ENCODE results near the gene ZC3H12D. TPM values are rescaled to one million over a fixed set of nuclear protein-coding genes. Genes with fewer than 3 reads are reported as not detected.

Gene ZC3H12D
- total RNA-seq, 1 donor from 2014 or later: 3.0 TPM

GRCh38 chr6:149414821-149415220, 70.0 kb downstream of the ZC3H12D start:
- no peak for DNase-seq (ENCODE audit: low spot score)

DNA sequence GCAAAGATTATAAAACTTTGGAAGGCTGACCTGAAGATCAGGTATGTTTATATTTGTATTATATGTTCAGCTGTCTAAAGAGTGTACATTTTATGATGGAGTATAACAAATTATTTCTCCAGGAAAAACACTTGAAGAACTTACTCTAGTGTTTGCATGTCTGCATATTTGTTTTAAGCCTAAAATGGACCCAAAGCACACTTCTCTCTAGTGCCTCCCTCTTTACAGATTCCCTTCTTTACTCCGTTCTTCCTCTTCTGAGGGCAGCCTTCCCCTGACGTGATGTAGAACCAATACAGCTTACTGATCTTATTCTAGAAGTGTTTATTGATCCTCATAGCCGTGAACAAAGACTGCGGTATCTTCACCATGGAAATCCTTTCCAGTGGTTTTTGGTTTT, 70.8 kb downstream of the ZC3H12D start:
- no peak for DNase-seq (ENCODE audit: low spot score)

GRCh38 chr6:149410557-149410956, 74.3 kb downstream of the ZC3H12D start:
- DNase-seq (ENCODE audit: low spot score): no peak

DNA sequence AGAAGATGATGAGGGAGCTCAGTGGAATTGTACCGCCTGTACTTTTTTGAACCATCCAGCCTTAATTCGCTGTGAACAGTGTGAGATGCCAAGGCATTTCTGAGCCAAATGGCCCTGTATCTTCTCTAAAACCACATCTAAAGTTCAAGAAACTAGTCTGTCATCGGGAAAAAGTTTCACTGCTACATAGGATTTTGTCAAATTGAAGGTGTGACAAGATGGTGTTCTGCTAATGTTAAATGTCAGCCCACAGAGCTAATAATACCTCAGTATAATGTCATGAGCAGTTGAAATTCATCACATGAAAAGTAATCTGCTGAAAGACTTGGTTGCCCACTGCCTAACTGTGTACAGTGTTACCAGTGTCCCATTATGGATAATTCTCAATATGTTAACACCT, 75.2 kb downstream of the ZC3H12D start:
- DNase-seq (ENCODE audit: low spot score): no peak

DNA sequence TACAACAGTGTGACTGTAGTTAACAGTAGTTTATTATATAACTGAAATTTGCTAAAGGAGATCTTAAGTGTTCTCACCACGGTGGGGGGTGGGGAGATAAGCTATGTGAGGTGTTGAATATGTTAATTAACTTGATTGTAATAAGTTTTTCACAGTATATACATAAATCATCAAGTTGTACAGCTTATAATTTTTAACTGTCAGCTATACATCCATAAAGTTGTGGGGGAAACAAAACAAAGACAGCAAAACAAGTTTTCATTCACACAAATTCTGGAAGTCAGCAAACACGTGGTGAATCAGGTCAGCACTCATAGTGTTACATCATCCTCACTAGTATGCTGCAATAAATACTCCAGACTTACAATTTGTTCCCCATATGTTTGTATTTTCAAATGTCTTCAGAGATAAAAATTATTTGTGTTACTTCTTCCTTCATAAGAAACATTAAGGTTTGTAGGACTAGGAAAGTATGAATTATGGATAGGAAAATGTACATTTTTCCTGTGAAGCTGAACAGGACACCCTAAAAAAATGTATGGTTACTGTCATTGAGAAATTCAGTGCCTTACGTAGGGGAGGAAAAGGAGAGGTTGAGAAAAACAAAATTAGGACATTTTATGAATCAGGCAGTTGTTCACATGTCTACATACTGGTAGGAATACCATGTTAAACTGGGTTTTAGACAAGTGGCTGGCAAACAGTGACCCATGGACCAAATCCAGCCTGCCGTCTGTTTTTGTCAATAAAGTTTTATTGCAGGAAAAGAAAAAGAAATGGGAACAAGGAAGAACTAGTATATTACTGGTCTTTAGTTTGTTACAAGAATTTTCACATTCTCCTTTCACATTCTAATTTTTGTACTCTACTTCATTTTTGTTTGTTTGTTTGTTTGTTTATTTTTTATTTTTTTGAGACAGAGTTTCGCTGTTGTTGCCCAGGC, 78.7 kb downstream of the ZC3H12D start:
- DNase-seq (ENCODE audit: low spot score): no peak

DNA sequence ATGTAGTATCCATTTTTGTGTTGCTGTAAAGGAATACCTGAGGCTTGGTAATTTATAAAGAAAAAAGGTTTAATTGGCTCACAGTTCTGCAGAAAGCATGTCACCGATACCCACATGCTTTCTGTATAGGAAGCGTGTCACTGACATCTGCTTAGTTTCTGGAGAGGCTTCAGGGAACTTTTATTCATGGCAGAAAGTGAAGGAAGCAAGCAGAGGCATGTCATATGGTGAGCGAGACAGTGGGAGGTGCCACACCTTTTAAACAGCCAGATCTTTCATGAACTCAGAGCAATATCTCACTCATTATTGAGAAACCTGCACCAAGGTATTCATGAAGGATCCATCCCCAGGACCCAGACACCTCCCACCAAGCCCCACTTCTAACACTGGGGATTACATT, 81.3 kb downstream of the ZC3H12D start:
- DNase-seq (ENCODE audit: low spot score): no peak

DNA sequence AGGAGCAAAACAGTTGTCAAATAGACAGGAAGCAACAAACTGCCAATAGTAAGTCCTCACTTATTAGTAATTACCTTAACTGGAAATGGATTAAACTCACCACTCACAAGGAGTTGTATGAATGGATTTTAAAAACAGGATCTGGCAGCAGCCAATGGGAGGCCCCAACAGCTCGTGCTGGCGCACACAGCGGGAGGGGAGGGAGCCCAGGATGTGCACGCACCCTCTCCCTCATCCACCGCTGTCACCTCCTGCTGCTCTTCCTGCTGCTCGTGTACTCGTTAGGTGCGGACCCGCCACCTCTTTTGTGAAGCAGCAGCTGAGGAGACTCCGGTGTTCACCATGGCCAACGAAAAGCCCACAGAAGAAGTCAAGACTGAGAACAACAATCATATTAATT, 84.8 kb downstream of the ZC3H12D start, which contains the start of gene SUMO4:
Gene SUMO4, plus strand, starts transcription at position 213 of the 400 bp plus-strand sequence. Its CDS starts 130 bp downstream, at position 343.
- no peak for DNase-seq (ENCODE audit: low spot score)

DNA sequence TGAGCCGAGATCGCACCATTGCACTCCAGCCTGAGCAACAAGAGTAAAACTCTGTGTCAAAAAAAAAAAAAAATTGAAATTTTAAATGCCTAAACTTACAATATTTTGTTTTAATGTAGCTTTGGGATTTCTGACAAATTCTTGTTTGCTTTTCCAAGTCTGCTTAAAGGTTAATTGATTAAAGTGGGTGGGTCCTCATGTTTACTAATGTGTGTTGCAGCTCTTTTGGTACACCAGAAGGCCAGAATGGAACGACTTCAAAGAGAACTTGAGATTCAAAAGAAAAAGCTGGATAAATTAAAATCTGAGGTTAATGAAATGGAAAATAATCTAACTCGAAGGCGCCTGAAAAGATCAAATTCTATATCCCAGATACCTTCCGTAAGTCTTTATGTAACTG, 87.4 kb downstream of the ZC3H12D start:
- DNase-seq (ENCODE audit: low spot score): no peak

Other genes starting within 250 kb of the ZC3H12D start
- gene TAB2, start 167.3 kb downstream of the ZC3H12D start, total RNA-seq: 58.3 TPM
- gene SUMO4, start 84.8 kb downstream of the ZC3H12D start, total RNA-seq: 1.2 TPM
- 23.0 TPM for gene PPIL4, start 61.0 kb upstream of the ZC3H12D start, total RNA-seq
- gene GINM1, start 81.4 kb upstream of the ZC3H12D start, total RNA-seq: 53.5 TPM
- 16.5 TPM for gene KATNA1, start 163.7 kb upstream of the ZC3H12D start, total RNA-seq
- 25.7 TPM for gene LATS1, start 233.1 kb upstream of the ZC3H12D start, total RNA-seq